Measurements from ENCODE around the gene DNAH8. TPM values are rescaled to one million over a fixed set of nuclear protein-coding genes. Genes with fewer than 3 reads are reported as not detected.

The DNAH8 gene
- total and polyA plus RNA-seq, 11 donors, result 0.02 to 0.50 (median 0.02) TPM; not detected in 8

GRCh38 chr6:39003072-39003471 lies 288.0 kb downstream of the DNAH8 start:
- H3K36me3 ChIP-seq, result no peaks in the 10 kb centered on the region
- intact Hi-C loops (cut with DNase I), result no loop called here
- ATAC-seq (no peak), DNase-seq (no peak)
- WGBS, 4 donors, result 24 to 29% (median 26%) methylated on average over 3 of the region's 3 CpGs
- H3K27ac ChIP-seq, result no peak overlapping the region
- peaks cover 0 to 30% (median 0%) of the 10 kb centered on the region in 9 donors for H3K27me3 ChIP-seq
- no peak overlapping the region for H3K4me3 ChIP-seq
- peaks cover 0 to 5% (median 0%) of the 10 kb centered on the region in 12 donors for H3K9me3 ChIP-seq
- TF ChIP-seq POLR2A (IDR thresholded peaks at IDR 0.05) (no peak), CTCF (IDR thresholded peaks at IDR 0.05) (peak in 3 of 12 donors; percentile 10 to 14 (median 13))
- H3K4me1 ChIP-seq, result no peaks in the 10 kb centered on the region

DNA sequence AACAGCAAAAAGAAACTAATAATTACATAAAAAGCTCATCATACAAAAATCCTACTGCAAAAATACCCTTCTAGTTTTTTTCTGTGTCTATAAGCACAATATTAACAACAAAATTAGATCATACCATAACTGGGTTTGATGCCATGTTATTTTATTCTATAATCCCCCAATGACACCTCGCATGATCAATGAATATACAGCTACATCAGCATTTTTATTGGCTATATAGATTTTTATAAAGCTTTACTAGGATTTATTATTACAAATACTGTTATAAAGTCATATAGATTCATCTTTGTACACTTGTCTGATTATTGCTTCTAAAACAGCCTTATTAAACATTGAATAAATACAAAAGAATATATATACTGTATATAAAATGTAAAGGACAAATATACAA lies 288.4 kb downstream of the DNAH8 start:
- WGBS, 4 donors, result 83 to 88% (median 86%) methylated on average over 1 of the region's 1 CpG
- intact Hi-C loops (cut with DNase I), result no loop called here
- no peak for ATAC-seq
- Histone ChIP-seq H3K4me1 (no peaks in the 10 kb centered on the region), H3K36me3 (no peaks in the 10 kb centered on the region), H3K27me3 (peaks cover 0 to 34% (median 0%) of the 10 kb centered on the region in 9 donors), H3K4me3 (no peak overlapping the region), H3K9me3 (peaks cover 0 to 5% (median 0%) of the 10 kb centered on the region in 12 donors), H3K27ac (no peak overlapping the region)
- TF ChIP-seq CTCF (IDR thresholded peaks at IDR 0.05), result no peak
- no peak for TF ChIP-seq POLR2A (IDR thresholded peaks at IDR 0.05)
- DNase-seq, result no peak

DNA sequence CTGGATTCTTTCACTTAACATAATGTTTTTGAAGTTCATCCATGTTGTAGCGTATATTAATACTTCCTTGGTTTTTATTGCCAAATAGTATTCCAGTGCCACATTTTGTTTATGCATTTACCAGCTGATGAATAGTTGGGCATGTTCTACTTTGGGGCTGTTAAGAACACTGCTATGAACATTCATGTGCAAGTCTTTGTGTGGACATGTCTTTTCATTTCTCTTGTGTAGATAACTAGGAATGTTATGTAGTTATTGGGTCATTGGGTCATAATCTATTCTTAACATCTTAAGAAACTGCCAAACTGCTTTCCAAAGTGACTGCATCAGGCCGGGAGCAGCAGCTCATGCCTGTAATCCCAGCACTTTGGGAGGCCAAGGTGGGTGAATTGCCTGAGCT lies 289.7 kb downstream of the DNAH8 start:
- DNase-seq (no peak), ATAC-seq (no peak)
- H3K27ac ChIP-seq, result no peak overlapping the region
- no peaks in the 10 kb centered on the region for H3K4me1 ChIP-seq
- WGBS, 4 donors, result 48 to 67% (median 52%) methylated on average over 2 of the region's 2 CpGs
- no peak overlapping the region for H3K4me3 ChIP-seq
- no peaks in the 10 kb centered on the region for H3K36me3 ChIP-seq
- peaks cover 0 to 5% (median 0%) of the 10 kb centered on the region in 12 donors for H3K9me3 ChIP-seq
- peaks cover 0 to 35% (median 0%) of the 10 kb centered on the region in 9 donors for H3K27me3 ChIP-seq
- intact Hi-C loops (cut with DNase I), result no loop called here
- TF ChIP-seq CTCF (IDR thresholded peaks at IDR 0.05) (no peak), POLR2A (IDR thresholded peaks at IDR 0.05) (no peak)

DNA sequence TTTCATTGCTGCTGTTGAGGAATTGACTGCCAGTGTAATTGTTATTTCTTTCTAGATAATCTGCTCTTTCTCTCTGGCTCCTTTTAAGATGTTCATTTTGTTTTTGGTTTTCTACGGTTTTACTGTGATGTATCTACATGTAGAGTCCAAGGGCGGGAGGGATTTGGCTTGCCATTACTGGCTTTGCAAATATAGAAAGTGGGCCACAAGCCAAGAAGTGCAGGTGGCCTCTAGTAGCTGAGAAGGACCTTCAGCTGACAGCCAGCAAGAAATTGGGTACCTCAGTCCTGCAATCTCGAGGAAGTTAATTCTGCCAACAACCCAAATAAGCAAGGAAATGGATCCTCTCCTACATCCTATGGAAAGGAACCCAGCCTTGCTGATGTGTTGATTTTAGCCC lies 290.7 kb downstream of the DNAH8 start:
- Histone ChIP-seq H3K27me3 (peaks cover 0 to 33% (median 0%) of the 10 kb centered on the region in 9 donors), H3K9me3 (peaks cover 0 to 5% (median 0%) of the 10 kb centered on the region in 12 donors), H3K4me1 (no peaks in the 10 kb centered on the region), H3K4me3 (no peak overlapping the region), H3K36me3 (no peaks in the 10 kb centered on the region), H3K27ac (no peak overlapping the region)
- no peak for TF ChIP-seq POLR2A (IDR thresholded peaks at IDR 0.05)
- no peak for TF ChIP-seq CTCF (IDR thresholded peaks at IDR 0.05)
- no peak for DNase-seq
- no peak for ATAC-seq
- 56 to 69% (median 66%) methylated on average over 3 of the region's 3 CpGs for WGBS, 4 donors
- intact Hi-C loops (cut with DNase I), result no loop called here
